HEK293 (cell line): Measurements from ENCODE around the gene RGS5.

Source experiments
- GLI2 ChIP-seq: fragments of 450-650 bp; formaldehyde crosslinking; IDR thresholded peaks from 2 replicates; pipeline ENCODE4; 2017; ENCODE audit warnings: missing biosample characterization, missing genetic modification characterization, low read depth, borderline replicate concordance
- ZNF114 ChIP-seq: fragments of 450-650 bp; formaldehyde crosslinking; IDR thresholded peaks from 2 replicates; pipeline ENCODE4 v1.5.0; 2017; ENCODE audit warnings: missing biosample characterization, missing genetic modification characterization
- ZNF175 ChIP-seq: fragments of 450-650 bp; formaldehyde crosslinking; IDR thresholded peaks from 2 replicates; pipeline ENCODE4 v1.5.1; 2016; ENCODE audit warnings: missing biosample characterization, missing genetic modification characterization
- ZNF19 ChIP-seq: fragments of 450-650 bp; formaldehyde crosslinking; IDR thresholded peaks from 2 replicates; pipeline ENCODE4; 2016; ENCODE audit warnings: missing biosample characterization, missing genetic modification characterization, low read depth
- ZNF530 ChIP-seq: fragments of 450-650 bp; formaldehyde crosslinking; IDR thresholded peaks from 2 replicates; pipeline ENCODE4 v1.5.1; 2016; ENCODE audit warnings: low read depth, missing biosample characterization, missing genetic modification characterization
- ZNF571 ChIP-seq: fragments of 450-650 bp; formaldehyde crosslinking; IDR thresholded peaks from 2 replicates; pipeline ENCODE4 v1.5.0; 2017; ENCODE audit warnings: missing biosample characterization, missing genetic modification characterization
- ZNF76 ChIP-seq: fragments of 450-650 bp; formaldehyde crosslinking; IDR thresholded peaks from 2 replicates; pipeline ENCODE4; 2016; ENCODE audit warnings: low read depth, missing biosample characterization, missing genetic modification characterization, borderline replicate concordance
- TF ChIP-seq, protein P1 (sequence below): sonication (generic); formaldehyde crosslinking; IDR thresholded peaks from 2 replicates; pipeline ENCODE4 v1.8.1; 2022; ENCODE audit warnings: mild to moderate bottlenecking, moderate library complexity, missing genetic modification reagents
- TF ChIP-seq, protein P2 (sequence below): fragments of 450-650 bp; formaldehyde crosslinking; IDR thresholded peaks from 2 replicates; pipeline ENCODE4 v1.5.1; 2016; ENCODE audit warnings: missing biosample characterization, missing genetic modification characterization
- TF ChIP-seq, protein P3 (sequence below): fragments of 450-650 bp; formaldehyde crosslinking; IDR thresholded peaks from 2 replicates; pipeline ENCODE4 v1.5.1; 2016; ENCODE audit warnings: missing biosample characterization, missing genetic modification characterization, low read depth
- TF ChIP-seq, protein P4 (sequence below): fragments of 450-650 bp; formaldehyde crosslinking; IDR thresholded peaks from 2 replicates; pipeline ENCODE4 v1.5.1; 2016; ENCODE audit warnings: missing biosample characterization, missing genetic modification characterization
- TF ChIP-seq, protein P5 (sequence below): fragments of 450-650 bp; formaldehyde crosslinking; IDR thresholded peaks from 2 replicates; pipeline ENCODE4 v1.5.1; 2016; ENCODE audit warnings: missing biosample characterization, missing genetic modification characterization
- TF ChIP-seq, protein P6 (sequence below): fragments of 450-650 bp; formaldehyde crosslinking; IDR thresholded peaks from 2 replicates; pipeline ENCODE4 v1.5.1; 2016; ENCODE audit warnings: missing biosample characterization, missing genetic modification characterization

DNA sequence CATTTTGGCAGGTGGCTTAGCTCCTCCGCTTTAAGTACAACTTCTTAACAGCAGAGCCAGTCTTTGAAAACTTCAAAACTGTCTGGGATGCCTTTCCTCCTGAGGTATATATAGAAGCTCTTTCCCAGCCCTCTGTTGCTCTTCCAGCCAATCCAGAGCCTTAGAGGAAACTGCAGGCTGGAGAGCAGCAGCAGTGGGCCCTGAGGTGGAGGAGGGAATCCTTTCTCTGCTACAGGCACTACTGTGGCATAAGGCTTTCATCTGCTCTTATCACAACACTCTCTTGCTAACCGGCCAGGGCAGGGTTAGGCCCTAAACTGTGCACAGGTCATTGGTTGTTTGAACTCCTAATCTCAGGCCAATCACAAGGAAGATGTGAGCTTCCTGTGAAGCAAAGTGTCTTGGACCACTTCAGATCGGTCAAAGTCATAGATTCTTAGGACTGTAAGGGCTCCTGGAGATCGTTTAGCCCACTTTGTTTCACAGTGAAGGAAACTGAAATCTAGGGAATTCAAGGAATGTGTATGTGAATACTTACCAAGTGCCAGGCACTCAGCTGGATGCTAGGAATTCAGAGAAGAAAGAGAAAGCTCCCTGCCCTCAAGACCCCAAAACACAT is at the start of gene RGS5:
- TF ChIP-seq ZNF175 (tag by site-specific recombination) (no peak), ZNF76 (tag by site-specific recombination) (no peak), ZNF19 (tag by site-specific recombination) (no peak), ZNF571 (no peak), GLI2 (tag by site-specific recombination) (no peak), ZNF530 (tag by site-specific recombination) (no peak), ZNF114 (tag by site-specific recombination) (no peak)
- TF ChIP-seq, protein P1, sequence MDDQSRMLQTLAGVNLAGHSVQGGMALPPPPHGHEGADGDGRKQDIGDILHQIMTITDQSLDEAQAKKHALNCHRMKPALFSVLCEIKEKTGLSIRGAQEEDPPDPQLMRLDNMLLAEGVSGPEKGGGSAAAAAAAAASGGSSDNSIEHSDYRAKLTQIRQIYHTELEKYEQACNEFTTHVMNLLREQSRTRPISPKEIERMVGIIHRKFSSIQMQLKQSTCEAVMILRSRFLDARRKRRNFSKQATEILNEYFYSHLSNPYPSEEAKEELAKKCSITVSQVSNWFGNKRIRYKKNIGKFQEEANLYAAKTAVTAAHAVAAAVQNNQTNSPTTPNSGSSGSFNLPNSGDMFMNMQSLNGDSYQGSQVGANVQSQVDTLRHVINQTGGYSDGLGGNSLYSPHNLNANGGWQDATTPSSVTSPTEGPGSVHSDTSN: no peak
- TF ChIP-seq, protein P2, sequence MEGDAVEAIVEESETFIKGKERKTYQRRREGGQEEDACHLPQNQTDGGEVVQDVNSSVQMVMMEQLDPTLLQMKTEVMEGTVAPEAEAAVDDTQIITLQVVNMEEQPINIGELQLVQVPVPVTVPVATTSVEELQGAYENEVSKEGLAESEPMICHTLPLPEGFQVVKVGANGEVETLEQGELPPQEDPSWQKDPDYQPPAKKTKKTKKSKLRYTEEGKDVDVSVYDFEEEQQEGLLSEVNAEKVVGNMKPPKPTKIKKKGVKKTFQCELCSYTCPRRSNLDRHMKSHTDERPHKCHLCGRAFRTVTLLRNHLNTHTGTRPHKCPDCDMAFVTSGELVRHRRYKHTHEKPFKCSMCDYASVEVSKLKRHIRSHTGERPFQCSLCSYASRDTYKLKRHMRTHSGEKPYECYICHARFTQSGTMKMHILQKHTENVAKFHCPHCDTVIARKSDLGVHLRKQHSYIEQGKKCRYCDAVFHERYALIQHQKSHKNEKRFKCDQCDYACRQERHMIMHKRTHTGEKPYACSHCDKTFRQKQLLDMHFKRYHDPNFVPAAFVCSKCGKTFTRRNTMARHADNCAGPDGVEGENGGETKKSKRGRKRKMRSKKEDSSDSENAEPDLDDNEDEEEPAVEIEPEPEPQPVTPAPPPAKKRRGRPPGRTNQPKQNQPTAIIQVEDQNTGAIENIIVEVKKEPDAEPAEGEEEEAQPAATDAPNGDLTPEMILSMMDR (tag by site-specific recombination): no peak
- TF ChIP-seq, protein P3, sequence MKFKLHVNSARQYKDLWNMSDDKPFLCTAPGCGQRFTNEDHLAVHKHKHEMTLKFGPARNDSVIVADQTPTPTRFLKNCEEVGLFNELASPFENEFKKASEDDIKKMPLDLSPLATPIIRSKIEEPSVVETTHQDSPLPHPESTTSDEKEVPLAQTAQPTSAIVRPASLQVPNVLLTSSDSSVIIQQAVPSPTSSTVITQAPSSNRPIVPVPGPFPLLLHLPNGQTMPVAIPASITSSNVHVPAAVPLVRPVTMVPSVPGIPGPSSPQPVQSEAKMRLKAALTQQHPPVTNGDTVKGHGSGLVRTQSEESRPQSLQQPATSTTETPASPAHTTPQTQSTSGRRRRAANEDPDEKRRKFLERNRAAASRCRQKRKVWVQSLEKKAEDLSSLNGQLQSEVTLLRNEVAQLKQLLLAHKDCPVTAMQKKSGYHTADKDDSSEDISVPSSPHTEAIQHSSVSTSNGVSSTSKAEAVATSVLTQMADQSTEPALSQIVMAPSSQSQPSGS: no peak
- TF ChIP-seq, protein P4, sequence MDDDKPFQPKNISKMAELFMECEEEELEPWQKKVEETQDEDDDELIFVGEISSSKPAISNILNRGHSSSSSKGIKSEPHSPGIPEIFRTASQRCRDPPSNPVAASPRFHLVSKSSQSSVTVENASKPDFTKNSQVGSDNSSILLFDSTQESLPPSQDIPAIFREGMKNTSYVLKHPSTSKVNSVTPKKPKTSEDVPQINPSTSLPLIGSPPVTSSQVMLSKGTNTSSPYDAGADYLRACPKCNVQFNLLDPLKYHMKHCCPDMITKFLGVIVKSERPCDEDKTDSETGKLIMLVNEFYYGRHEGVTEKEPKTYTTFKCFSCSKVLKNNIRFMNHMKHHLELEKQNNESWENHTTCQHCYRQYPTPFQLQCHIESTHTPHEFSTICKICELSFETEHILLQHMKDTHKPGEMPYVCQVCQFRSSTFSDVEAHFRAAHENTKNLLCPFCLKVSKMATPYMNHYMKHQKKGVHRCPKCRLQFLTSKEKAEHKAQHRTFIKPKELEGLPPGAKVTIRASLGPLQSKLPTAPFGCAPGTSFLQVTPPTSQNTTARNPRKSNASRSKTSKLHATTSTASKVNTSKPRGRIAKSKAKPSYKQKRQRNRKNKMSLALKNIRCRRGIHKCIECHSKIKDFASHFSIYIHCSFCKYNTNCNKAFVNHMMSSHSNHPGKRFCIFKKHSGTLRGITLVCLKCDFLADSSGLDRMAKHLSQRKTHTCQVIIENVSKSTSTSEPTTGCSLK (tag by site-specific recombination): no peak
- TF ChIP-seq, protein P5, sequence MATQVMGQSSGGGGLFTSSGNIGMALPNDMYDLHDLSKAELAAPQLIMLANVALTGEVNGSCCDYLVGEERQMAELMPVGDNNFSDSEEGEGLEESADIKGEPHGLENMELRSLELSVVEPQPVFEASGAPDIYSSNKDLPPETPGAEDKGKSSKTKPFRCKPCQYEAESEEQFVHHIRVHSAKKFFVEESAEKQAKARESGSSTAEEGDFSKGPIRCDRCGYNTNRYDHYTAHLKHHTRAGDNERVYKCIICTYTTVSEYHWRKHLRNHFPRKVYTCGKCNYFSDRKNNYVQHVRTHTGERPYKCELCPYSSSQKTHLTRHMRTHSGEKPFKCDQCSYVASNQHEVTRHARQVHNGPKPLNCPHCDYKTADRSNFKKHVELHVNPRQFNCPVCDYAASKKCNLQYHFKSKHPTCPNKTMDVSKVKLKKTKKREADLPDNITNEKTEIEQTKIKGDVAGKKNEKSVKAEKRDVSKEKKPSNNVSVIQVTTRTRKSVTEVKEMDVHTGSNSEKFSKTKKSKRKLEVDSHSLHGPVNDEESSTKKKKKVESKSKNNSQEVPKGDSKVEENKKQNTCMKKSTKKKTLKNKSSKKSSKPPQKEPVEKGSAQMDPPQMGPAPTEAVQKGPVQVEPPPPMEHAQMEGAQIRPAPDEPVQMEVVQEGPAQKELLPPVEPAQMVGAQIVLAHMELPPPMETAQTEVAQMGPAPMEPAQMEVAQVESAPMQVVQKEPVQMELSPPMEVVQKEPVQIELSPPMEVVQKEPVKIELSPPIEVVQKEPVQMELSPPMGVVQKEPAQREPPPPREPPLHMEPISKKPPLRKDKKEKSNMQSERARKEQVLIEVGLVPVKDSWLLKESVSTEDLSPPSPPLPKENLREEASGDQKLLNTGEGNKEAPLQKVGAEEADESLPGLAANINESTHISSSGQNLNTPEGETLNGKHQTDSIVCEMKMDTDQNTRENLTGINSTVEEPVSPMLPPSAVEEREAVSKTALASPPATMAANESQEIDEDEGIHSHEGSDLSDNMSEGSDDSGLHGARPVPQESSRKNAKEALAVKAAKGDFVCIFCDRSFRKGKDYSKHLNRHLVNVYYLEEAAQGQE (tag by site-specific recombination): no peak
- TF ChIP-seq, protein P6, sequence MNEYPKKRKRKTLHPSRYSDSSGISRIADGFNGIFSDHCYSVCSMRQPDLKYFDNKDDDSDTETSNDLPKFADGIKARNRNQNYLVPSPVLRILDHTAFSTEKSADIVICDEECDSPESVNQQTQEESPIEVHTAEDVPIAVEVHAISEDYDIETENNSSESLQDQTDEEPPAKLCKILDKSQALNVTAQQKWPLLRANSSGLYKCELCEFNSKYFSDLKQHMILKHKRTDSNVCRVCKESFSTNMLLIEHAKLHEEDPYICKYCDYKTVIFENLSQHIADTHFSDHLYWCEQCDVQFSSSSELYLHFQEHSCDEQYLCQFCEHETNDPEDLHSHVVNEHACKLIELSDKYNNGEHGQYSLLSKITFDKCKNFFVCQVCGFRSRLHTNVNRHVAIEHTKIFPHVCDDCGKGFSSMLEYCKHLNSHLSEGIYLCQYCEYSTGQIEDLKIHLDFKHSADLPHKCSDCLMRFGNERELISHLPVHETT (tag by site-specific recombination): no peak
